ENCODE results near the gene DHX29.

Gene DHX29

GRCh38 chr5:55226934-55227663 is 80.4 kb downstream of the DHX29 start, which contains the start of gene MCIDAS (continued):
- TF ChIP-seq KLF17 (tag by site-specific recombination; IDR thresholded peaks at IDR 0.05) (peak; percentile 28), ZNF274 (IDR thresholded peaks at IDR 0.05; ENCODE audit: low read length) (no peak), ZNF274 (tag by site-specific recombination; IDR thresholded peaks at IDR 0.05; ENCODE audit: borderline replicate concordance) (no peak), ZNF549 (tag by site-specific recombination; IDR thresholded peaks at IDR 0.05) (no peak), ZNF433 (tag by site-specific recombination; IDR thresholded peaks at IDR 0.05; ENCODE audit: low read depth) (no peak), ZNF837 (tag by site-specific recombination; IDR thresholded peaks at IDR 0.05) (0 out of 2 replicates have a peak, but pooled peaks have one; percentile 9), ZNF776 (tag by site-specific recombination; IDR thresholded peaks at IDR 0.05; ENCODE audit: borderline replicate concordance) (no peak), ZNF48 (tag by site-specific recombination; IDR thresholded peaks at IDR 0.05) (no peak), ZNF148 (tag by site-specific recombination; IDR thresholded peaks at IDR 0.05; ENCODE audit: borderline replicate concordance) (no peak), ZNF37A (tag by site-specific recombination; IDR thresholded peaks at IDR 0.05) (no peak), MYNN (tag by site-specific recombination; IDR thresholded peaks at IDR 0.05; ENCODE audit: borderline replicate concordance) (no peak), OSR2 (tag by site-specific recombination; IDR thresholded peaks at IDR 0.05) (0 out of 2 replicates have a peak, but pooled peaks have one; percentile 20), TSHZ1 (tag by site-specific recombination; IDR thresholded peaks at IDR 0.05; ENCODE audit: borderline replicate concordance) (no peak), SP2 (tag by site-specific recombination; IDR thresholded peaks at IDR 0.05) (peak; percentile 58), ZNF510 (tag by site-specific recombination; IDR thresholded peaks at IDR 0.05; ENCODE audit: insufficient replicate concordance) (no peak), PRDM6 (tag by site-specific recombination; IDR thresholded peaks at IDR 0.05) (no peak), ZNF639 (tag by site-specific recombination; IDR thresholded peaks at IDR 0.05) (no peak), ZNF280D (tag by site-specific recombination; IDR thresholded peaks at IDR 0.05) (no peak), RBAK (tag by site-specific recombination; IDR thresholded peaks at IDR 0.05) (no peak), ZNF211 (tag by site-specific recombination; IDR thresholded peaks at IDR 0.05; ENCODE audit: low read depth) (no peak), ZNF214 (tag by site-specific recombination; IDR thresholded peaks at IDR 0.05; ENCODE audit: borderline replicate concordance) (no peak), BCL11B (tag by site-specific recombination; IDR thresholded peaks at IDR 0.05; ENCODE audit: low read depth) (no peak), ZNF571 (tag by site-specific recombination; IDR thresholded peaks at IDR 0.05) (no peak), ZNF10 (tag by site-specific recombination; IDR thresholded peaks at IDR 0.05) (no peak), ZNF341 (tag by site-specific recombination; IDR thresholded peaks at IDR 0.05; ENCODE audit: low read depth) (no peak; the same call in none of the 2 replicates), ZNF426 (tag by site-specific recombination; IDR thresholded peaks at IDR 0.05) (no peak)

All from HEK293 (cell line).